Right lobe of liver (tissue), 6 donors: ENCODE measurements around the gene TSKU. TPM values are rescaled to one million over a fixed set of nuclear protein-coding genes. Genes with fewer than 3 reads are reported as not detected.
A peak's percentile ranks its signal among the peaks of the same experiment; 100 is the strongest.

ENCODE experiments used
- ATAC-seq, 4 donors: fragments of 200-7000 bp; cut with Tn5 transposase; one replicate each; pipeline ENCODE4 v1.9.1; 2020; ENCODE audit warnings: mild to moderate bottlenecking in 4 of 4, moderate library complexity in 4 of 4
- DNase-seq, 3 donors: peaks; one replicate each; pipeline ENCODE4 v3.0.0-alpha.2; 2020
- H3K27ac ChIP-seq, 3 donors: fragments of 200-600 bp; one replicate each; pipeline ENCODE4 v1.8.0; 2022
- H3K27me3 ChIP-seq, 2 donors: fragments of 200-600 bp; one replicate each; pipeline ENCODE4 v1.8.0; 2022
- H3K36me3 ChIP-seq, 4 donors: fragments of 200-600 bp; sonication (generic) in 1 of 4; one replicate each; pipeline versions ENCODE4 v1.5.1 to v1.8.0; 2017 to 2022; ENCODE audit warnings: control low read depth in 1 of 4
- H3K4me1 ChIP-seq, 4 donors: fragments of 200-600 bp; sonication (generic) in 1 of 4; one replicate each; pipeline versions ENCODE4 v1.5.1 to v1.8.0; 2017 to 2022; ENCODE audit warnings: control low read depth in 1 of 4
- H3K4me3 ChIP-seq, 3 donors: fragments of 200-600 bp; one replicate each; pipeline ENCODE4 v1.8.0; 2022
- H3K9me3 ChIP-seq, 4 donors: fragments of 200-600 bp; sonication (generic) in 1 of 4; one replicate each; pipeline versions ENCODE4 v1.5.1 to v1.8.0; 2017 to 2022; ENCODE audit warnings: control low read depth in 1 of 4
- POLR2A ChIP-seq: fragments of 450-650 bp; IDR thresholded peaks from one replicate; pipeline ENCODE4 v1.6.1; 2017; ENCODE audit warnings: antibody characterized with exemption, mild to moderate bottlenecking
- WGBS: methylation state at CpG from one replicate; pipeline ENCODE4 v1.1.6; 2018; ENCODE audit warnings: low coverage, low lambda C conversion rate; ENCODE audit not compliant: insufficient coverage; ENCODE audit errors: missing lambda C conversion rate; 5-methylcytosine and 5-hydroxymethylcytosine counted together
- intact Hi-C, 2 donors: fragments of 100-400 bp; cut with DNase I; formaldehyde crosslinking; loops; one replicate each; pipeline versions ENCODE4 v1.11.2 to v1.14.1; 2022
- total RNA-seq, 6 experiments: library from RNA; depleted of rRNA in 2 of 6; stranded (reverse); fragments of >200 nt in 2 of 6; fragmentation: NEBNext Ultra II Directional in 3 of 6; extraction: Animal tissue kit (Norgen Biotek cat#: 25700) in 3 of 6; gene quantifications; one replicate each; pipeline versions ENCODE4 v1.1.0 to v1.2.4, GENCODE V29; 2016 to 2023
- TF ChIP-seq, protein P1 (sequence below), 4 donors: fragments of 200-600 bp in 3 of 4; fragments of 450-650 bp in 1 of 4; IDR thresholded peaks; one replicate each; pipeline versions ENCODE4 v1.5.1 to v1.8.0; 2016 to 2022; ENCODE audit warnings: antibody characterized with exemption in 4 of 4, mild to moderate bottlenecking in 2 of 4
- donor health status: DM: no; HTN: yes; CAD: no.
- donor health status: DM: no; HTN: no; CAD: no.
- donor health status: DM: no; HTN: no; CAD: no.
- donor health status: DM: no; HTN: yes; CAD: no.
- donor health status: DM: no; HTN: yes; CAD: no.

The TSKU gene
- total RNA-seq, 6 experiments from 2014 or later, result 66.1 to 1,026 (median 278) TPM

GRCh38 chr11:76769645-76770586 lies 13.2 kb upstream of the TSKU start:
- TF ChIP-seq, protein P1, sequence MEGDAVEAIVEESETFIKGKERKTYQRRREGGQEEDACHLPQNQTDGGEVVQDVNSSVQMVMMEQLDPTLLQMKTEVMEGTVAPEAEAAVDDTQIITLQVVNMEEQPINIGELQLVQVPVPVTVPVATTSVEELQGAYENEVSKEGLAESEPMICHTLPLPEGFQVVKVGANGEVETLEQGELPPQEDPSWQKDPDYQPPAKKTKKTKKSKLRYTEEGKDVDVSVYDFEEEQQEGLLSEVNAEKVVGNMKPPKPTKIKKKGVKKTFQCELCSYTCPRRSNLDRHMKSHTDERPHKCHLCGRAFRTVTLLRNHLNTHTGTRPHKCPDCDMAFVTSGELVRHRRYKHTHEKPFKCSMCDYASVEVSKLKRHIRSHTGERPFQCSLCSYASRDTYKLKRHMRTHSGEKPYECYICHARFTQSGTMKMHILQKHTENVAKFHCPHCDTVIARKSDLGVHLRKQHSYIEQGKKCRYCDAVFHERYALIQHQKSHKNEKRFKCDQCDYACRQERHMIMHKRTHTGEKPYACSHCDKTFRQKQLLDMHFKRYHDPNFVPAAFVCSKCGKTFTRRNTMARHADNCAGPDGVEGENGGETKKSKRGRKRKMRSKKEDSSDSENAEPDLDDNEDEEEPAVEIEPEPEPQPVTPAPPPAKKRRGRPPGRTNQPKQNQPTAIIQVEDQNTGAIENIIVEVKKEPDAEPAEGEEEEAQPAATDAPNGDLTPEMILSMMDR (IDR thresholded peaks at IDR 0.05), result no peak
- TF ChIP-seq POLR2A, result no peak
- no peaks in the 10 kb centered on the region for H3K27me3 ChIP-seq
- peaks cover 0 to 81% (median 40%) of the 10 kb centered on the region in 4 donors for H3K4me1 ChIP-seq
- DNase-seq (peak; percentile 81 to 96 (median 96)), ATAC-seq (peak; percentile 43 to 70 (median 62))
- H3K9me3 ChIP-seq, result no peaks in the 10 kb centered on the region
- H3K27ac ChIP-seq, result peak overlapping the region; percentile 69 to 100 (median 77)
- 16% methylated on average over 5 of the region's 13 CpGs for WGBS
- H3K36me3 ChIP-seq, result peaks cover 0 to 4% (median 0%) of the 10 kb centered on the region in 4 donors
- intact Hi-C loops, result no loop called here
- no peak overlapping the region for H3K4me3 ChIP-seq

DNA sequence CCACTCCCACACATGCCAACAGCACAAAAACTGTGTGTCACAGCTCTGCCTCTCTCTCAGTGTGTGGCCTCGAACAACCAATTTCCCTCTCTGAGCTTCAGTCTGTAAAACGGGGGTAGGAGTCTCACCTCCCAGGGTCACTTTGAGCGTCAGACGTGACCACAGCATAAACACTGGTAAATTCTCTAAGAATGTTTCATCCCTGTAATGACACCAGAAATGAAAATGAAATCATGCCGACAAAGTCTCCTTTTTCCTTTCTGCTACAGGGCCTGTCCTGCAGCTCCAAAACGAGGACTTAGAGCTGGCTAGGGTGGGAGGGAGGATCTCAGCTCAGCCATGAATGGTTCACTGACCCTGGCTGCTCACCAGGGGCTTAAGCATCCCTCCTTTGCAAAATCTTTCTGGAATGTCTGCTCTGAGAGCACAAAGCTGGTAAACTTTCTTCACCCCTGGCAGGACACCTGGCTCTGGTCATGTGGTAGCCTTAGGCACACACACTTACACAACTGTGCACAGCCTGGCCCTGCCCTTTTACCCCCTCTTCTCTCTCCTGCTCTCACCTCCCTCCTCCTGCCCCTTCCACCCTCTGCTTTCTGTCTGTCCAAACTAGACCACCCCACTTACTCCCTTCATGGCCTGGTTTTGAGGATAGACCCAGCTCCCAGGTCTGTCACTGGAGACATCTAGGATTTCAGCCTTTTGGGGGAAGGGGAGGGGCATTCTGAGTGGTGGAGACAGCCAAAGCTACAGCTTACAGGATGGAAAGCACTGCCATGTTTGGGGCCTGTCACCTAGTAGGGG lies 12.3 kb upstream of the TSKU start:
- TF ChIP-seq, protein P1 (IDR thresholded peaks at IDR 0.05), result no peak
- TF ChIP-seq POLR2A, result no peak
- Histone ChIP-seq H3K36me3 (no peaks in the 10 kb centered on the region), H3K9me3 (no peaks in the 10 kb centered on the region), H3K27ac (peak overlapping the region; percentile 69 to 100 (median 77)), H3K27me3 (no peaks in the 10 kb centered on the region), H3K4me1 (peaks cover 0 to 80% (median 37%) of the 10 kb centered on the region in 4 donors), H3K4me3 (no peak overlapping the region)
- 18% methylated on average over 3 of the region's 6 CpGs for WGBS
- ATAC-seq (peak; percentile 28 to 60 (median 54)), DNase-seq (peak; percentile 75 to 95 (median 91))
- intact Hi-C loops, result no loop called here

- intact Hi-C loops, result no loop called here
- 20% methylated on average over 2 of the region's 8 CpGs for WGBS
Observed at GRCh38 chr11:76771446-76772099, 11.6 kb upstream of the TSKU start.

More at GRCh38 chr11:76771446-76772099, 11.6 kb upstream of the TSKU start:
- Histone ChIP-seq H3K27me3 (no peaks in the 10 kb centered on the region), H3K27ac (peak overlapping the region; percentile 69 to 100 (median 77)), H3K4me1 (peaks cover 0 to 72% (median 33%) of the 10 kb centered on the region in 4 donors), H3K36me3 (no peaks in the 10 kb centered on the region), H3K4me3 (no peak overlapping the region), H3K9me3 (no peaks in the 10 kb centered on the region)
- ATAC-seq (no peak), DNase-seq (no peak)
- TF ChIP-seq POLR2A, result no peak
- TF ChIP-seq, protein P1 (IDR thresholded peaks at IDR 0.05), result no peak
